A549 (cell line): ENCODE measurements around the gene RBFOX1. TPM values are rescaled to one million over a fixed set of nuclear protein-coding genes. Genes with fewer than 3 reads are reported as not detected.
A peak's percentile ranks its signal among the peaks of the same experiment; 100 is the strongest.

Experiments used
- ATAC-seq, 2 experiments: fragments of 200-7000 bp in 1 of 2; fragments of >200 bp in 1 of 2; cut with Nextera tagmentation in 1 of 2; cut with Tn5 transposase in 1 of 2; 3 replicates each; pipeline versions ENCODE4 v1.8.0 to v1.9.1; 2018 to 2020; ENCODE audit warnings: mild to moderate bottlenecking in 1 of 2, moderate library complexity in 1 of 2
- CTCF ChIA-PET: fragments of 300-600 bp; sonication (Branson Sonifier 250); formaldehyde crosslinking; extraction: SDS; loops from one replicate; lab custom pipeline; 2021; ENCODE audit warnings: antibody characterized with exemption, inconsistent platforms; lab: Yijun Ruan, JAX
- POLR2A ChIA-PET: fragments of 350-600 bp; formaldehyde crosslinking; extraction: SDS; loops from one replicate; lab custom pipeline; 2021; ENCODE audit warnings: antibody characterized with exemption, inconsistent platforms; lab: Yijun Ruan, JAX
- DNase-seq, 2 experiments: peaks; one replicate each; pipeline versions ENCODE4 v3.0.0 to v3.0.0-alpha.2; 2011 to 2016; ENCODE audit warnings: low read depth in 1 of 2, low spot score in 1 of 2
- FAIRE-seq: peaks from 2 replicates; lab custom pipeline; 2011; peaks lifted over from hg19 to GRCh38; lab: Jason Lieb, UNC
- H3K27ac ChIP-seq, 2 experiments: fragments of >200 bp; sonication (Bioruptor Twin); formaldehyde crosslinking; 3 replicates each; pipeline ENCODE4 v1.5.1; 2016 to 2017
- H3K4me1 ChIP-seq: fragments of >200 bp; sonication (Bioruptor Twin); formaldehyde crosslinking; 3 replicates; pipeline ENCODE4 v1.6.1; 2016
- H3K4me2 ChIP-seq: fragments of >200 bp; sonication (Bioruptor Twin); formaldehyde crosslinking; 3 replicates; pipeline ENCODE4 v1.6.1; 2016
- H3K4me3 ChIP-seq: fragments of >200 bp; sonication (Bioruptor Twin); formaldehyde crosslinking; 3 replicates; pipeline ENCODE4 v1.5.1; 2016
- H3K9me3 ChIP-seq: fragments of >200 bp; sonication (Bioruptor Twin); formaldehyde crosslinking; 3 replicates; pipeline ENCODE4 v1.6.1; 2016
- CBX2 ChIP-seq: fragments of 200-600 bp; sonication (generic); IDR thresholded peaks from 2 replicates; pipeline ENCODE4 v1.6.1; 2016; ENCODE audit warnings: low read depth, mild to moderate bottlenecking, borderline replicate concordance
- CBX8 ChIP-seq: fragments of 200-600 bp; sonication (generic); IDR thresholded peaks from 2 replicates; pipeline ENCODE4 v1.6.1; 2016
- CHD2 ChIP-seq: fragments of 150-350 bp; IDR thresholded peaks from 2 replicates; pipeline ENCODE4 v1.6.1; 2014; ENCODE audit warnings: low read length; ENCODE audit not compliant: partially characterized antibody
- CHD4 ChIP-seq: fragments of 200-600 bp; sonication (generic); IDR thresholded peaks from 2 replicates; pipeline ENCODE4 v1.6.1; 2016; ENCODE audit warnings: antibody characterized with exemption, mild to moderate bottlenecking, borderline replicate concordance
- CTCF ChIP-seq: fragments of >200 bp; sonication (Bioruptor Twin); formaldehyde crosslinking; IDR thresholded peaks from 3 replicates; pipeline ENCODE4 v1.5.1; 2016
- EHF ChIP-seq: fragments of 250-450 bp; sonication (Bioruptor Pico); IDR thresholded peaks from 2 replicates; pipeline ENCODE4 v1.5.0; 2020; ENCODE audit warnings: mild to moderate bottlenecking
- EHMT2 ChIP-seq: fragments of 200-600 bp; sonication (generic); IDR thresholded peaks from 2 replicates; pipeline ENCODE4 v1.6.1; 2016; ENCODE audit warnings: antibody characterized with exemption, low read depth, mild to moderate bottlenecking, moderate library complexity
- ELK1 ChIP-seq: fragments of 150-350 bp; IDR thresholded peaks from 2 replicates; pipeline ENCODE4 v1.6.1; 2014; ENCODE audit warnings: low read depth, mild to moderate bottlenecking, low read length
- FOSB ChIP-seq: fragments of 250-450 bp; sonication (Bioruptor Pico); IDR thresholded peaks from 2 replicates; pipeline ENCODE4 v1.5.0; 2020; ENCODE audit warnings: mild to moderate bottlenecking, moderate library complexity
- HOXA7 ChIP-seq: fragments of 250-450 bp; sonication (Bioruptor Pico); IDR thresholded peaks from 2 replicates; pipeline ENCODE4 v1.5.0; 2020; ENCODE audit warnings: mild to moderate bottlenecking, moderate library complexity
- HOXB5 ChIP-seq: fragments of 250-450 bp; sonication (Bioruptor Pico); IDR thresholded peaks from 2 replicates; pipeline ENCODE4 v1.5.0; 2020; ENCODE audit warnings: mild to moderate bottlenecking, moderate library complexity
- JUNB ChIP-seq: fragments of >200 bp; sonication (Bioruptor Twin); formaldehyde crosslinking; IDR thresholded peaks from 2 replicates; pipeline ENCODE4 v1.6.1; 2016
- MAFK ChIP-seq: fragments of 450-650 bp; IDR thresholded peaks from 2 replicates; pipeline ENCODE4 v1.6.1; 2014; ENCODE audit not compliant: partially characterized antibody
- NFE2L2 ChIP-seq: fragments of 150-350 bp; conservative IDR thresholded peaks from 2 replicates; pipeline ENCODE4 v1.6.1; 2014; ENCODE audit warnings: low read length
- RAD21 ChIP-seq, 2 experiments: fragments of >200 bp in 1 of 2; sonication (Bioruptor Twin) in 1 of 2; formaldehyde crosslinking in 1 of 2; IDR thresholded peaks in 1 of 2; conservative IDR thresholded peaks in 1 of 2; 2 replicates in 1 of 2; 3 replicates in 1 of 2; pipeline ENCODE4 v1.6.1; 2012 to 2018; ENCODE audit warnings: inconsistent platforms in 1 of 2
- USF2 ChIP-seq: fragments of 450-650 bp; IDR thresholded peaks from 2 replicates; pipeline ENCODE4 v1.6.1; 2014; ENCODE audit warnings: antibody characterized with exemption
- ZC3H11A ChIP-seq: fragments of 450-650 bp; IDR thresholded peaks from 2 replicates; pipeline ENCODE4 v1.6.1; 2014; ENCODE audit warnings: antibody characterized with exemption, mild to moderate bottlenecking
- ZFP36 ChIP-seq: fragments of 450-650 bp; IDR thresholded peaks from 2 replicates; pipeline ENCODE4 v1.6.1; 2014; ENCODE audit warnings: borderline replicate concordance; ENCODE audit not compliant: partially characterized antibody
- ZNF302 ChIP-seq: fragments of 250-450 bp; sonication (Bioruptor Pico); IDR thresholded peaks from 2 replicates; pipeline ENCODE4 v1.9.0; 2021; ENCODE audit warnings: inconsistent platforms, mild to moderate bottlenecking, moderate library complexity
- WGBS: methylation state at CpG from one replicate; pipeline ENCODE4 v1.1.6; 2017; ENCODE audit errors: missing lambda C conversion rate; 5-methylcytosine and 5-hydroxymethylcytosine counted together
- polyA plus RNA-seq, 4 experiments: library from polyadenylated mRNA; depleted of rRNA in 3 of 4; stranded (reverse); fragments of >200 nt; fragmentation: RNase III in 1 of 4; extraction: RNeasy Plus Mini Kit Qiagen cat#74134 plus additional on column Dnase treatment in 1 of 4; gene quantifications; 2 replicates in 3 of 4; 3 replicates in 1 of 4; pipeline ENCODE4 v1.2.3, GENCODE V29; 2011 to 2017
- TF ChIP-seq, protein P1 (sequence below): IDR thresholded peaks from 2 replicates; pipeline ENCODE4 v1.6.1; 2012
- TF ChIP-seq, protein P2 (sequence below): fragments of >200 bp; sonication (Bioruptor Twin); formaldehyde crosslinking; IDR thresholded peaks from 3 replicates; pipeline ENCODE4 v1.6.1; 2016

The RBFOX1 gene
- polyA plus RNA-seq, 2 of the 4 experiments (the other 2 are of a cell fraction), result not detected

DNA sequence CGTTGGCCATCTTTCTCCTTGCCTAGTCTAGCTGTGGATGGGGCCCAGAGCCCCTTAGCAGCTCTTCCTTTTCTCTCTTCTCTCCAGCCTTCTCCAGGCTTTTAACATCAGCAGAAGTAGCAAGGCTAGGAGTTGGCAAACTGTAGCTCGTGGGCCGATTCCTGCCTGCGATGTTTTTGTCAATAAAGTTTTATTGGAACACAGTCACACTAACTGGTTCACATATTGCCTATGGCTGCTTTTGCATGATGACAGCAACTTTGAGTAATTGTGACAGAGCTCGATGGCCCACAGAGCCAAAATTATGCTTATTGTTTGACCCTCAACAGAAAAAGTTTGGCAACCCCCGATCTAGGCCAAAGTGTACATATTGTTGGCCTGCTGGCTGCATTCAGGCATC lies 199.9 kb downstream of the RBFOX1 start:
- no peak overlapping the region for H3K4me2 ChIP-seq
- 29% methylated on average over 6 of the region's 6 CpGs for WGBS
- ATAC-seq, result no peak
- FAIRE-seq, result no peak
- CTCF ChIA-PET, result no interaction called here
- H3K4me3 ChIP-seq, result no peak overlapping the region
- H3K27ac ChIP-seq, result no peak overlapping the region
- no peaks in the 10 kb centered on the region for H3K9me3 ChIP-seq
- POLR2A ChIA-PET, result no interaction called here
- no peaks in the 10 kb centered on the region for H3K4me1 ChIP-seq
- no peak for DNase-seq
- TF ChIP-seq EHF (CRISPR knock-in tag) (no peak), NFE2L2 (no peak), CBX2 (no peak), ZC3H11A (no peak), HOXA7 (no peak), CTCF (no peak), RAD21 (conservative IDR thresholded peaks at IDR 0.05 in 1 of 2, IDR thresholded peaks at IDR 0.05 in 1 of 2) (no peak), USF2 (no peak), ZFP36 (no peak)

DNA sequence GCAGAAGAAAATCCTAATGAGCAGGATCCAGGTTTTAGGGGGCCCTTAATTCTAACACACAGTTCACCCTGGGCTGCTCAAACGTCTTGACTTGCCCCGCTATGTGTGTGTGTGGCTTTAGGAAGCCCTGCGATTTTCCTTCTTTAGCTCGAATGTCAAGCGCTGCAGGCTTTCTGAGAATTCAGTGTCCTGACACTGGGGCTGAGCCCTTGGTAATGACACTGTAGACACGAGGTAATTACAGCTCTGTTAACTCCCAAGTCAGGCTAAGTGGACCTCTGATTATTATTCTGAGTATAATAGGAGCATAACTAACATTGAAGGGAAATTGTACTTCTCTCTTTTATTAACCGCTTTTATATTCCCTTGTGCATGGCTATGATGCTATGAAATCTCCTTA lies 202.1 kb downstream of the RBFOX1 start:
- ChIA-PET CTCF (no interaction called here), POLR2A (no interaction called here)
- H3K4me3 ChIP-seq, result no peak overlapping the region
- no peaks in the 10 kb centered on the region for H3K4me1 ChIP-seq
- FAIRE-seq, result no peak
- no peak overlapping the region for H3K27ac ChIP-seq
- DNase-seq, result no peak
- no peak overlapping the region for H3K4me2 ChIP-seq
- H3K9me3 ChIP-seq, result no peaks in the 10 kb centered on the region
- no peak for ATAC-seq
- WGBS, result 4% methylated on average over 7 of the region's 7 CpGs
- no peak for TF ChIP-seq FOSB (CRISPR knock-in tag)
- TF ChIP-seq CBX8, result no peak
- TF ChIP-seq, protein P1, sequence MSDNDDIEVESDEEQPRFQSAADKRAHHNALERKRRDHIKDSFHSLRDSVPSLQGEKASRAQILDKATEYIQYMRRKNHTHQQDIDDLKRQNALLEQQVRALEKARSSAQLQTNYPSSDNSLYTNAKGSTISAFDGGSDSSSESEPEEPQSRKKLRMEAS, result no peak
- TF ChIP-seq EHMT2, result no peak
- no peak for TF ChIP-seq CHD2
- TF ChIP-seq, protein P2, sequence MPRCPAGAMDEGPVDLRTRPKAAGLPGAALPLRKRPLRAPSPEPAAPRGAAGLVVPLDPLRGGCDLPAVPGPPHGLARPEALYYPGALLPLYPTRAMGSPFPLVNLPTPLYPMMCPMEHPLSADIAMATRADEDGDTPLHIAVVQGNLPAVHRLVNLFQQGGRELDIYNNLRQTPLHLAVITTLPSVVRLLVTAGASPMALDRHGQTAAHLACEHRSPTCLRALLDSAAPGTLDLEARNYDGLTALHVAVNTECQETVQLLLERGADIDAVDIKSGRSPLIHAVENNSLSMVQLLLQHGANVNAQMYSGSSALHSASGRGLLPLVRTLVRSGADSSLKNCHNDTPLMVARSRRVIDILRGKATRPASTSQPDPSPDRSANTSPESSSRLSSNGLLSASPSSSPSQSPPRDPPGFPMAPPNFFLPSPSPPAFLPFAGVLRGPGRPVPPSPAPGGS, result no peak
- TF ChIP-seq HOXB5, result no peak
- no peak for TF ChIP-seq JUNB
- no peak for TF ChIP-seq ZNF302
- TF ChIP-seq CHD4, result no peak

DNA sequence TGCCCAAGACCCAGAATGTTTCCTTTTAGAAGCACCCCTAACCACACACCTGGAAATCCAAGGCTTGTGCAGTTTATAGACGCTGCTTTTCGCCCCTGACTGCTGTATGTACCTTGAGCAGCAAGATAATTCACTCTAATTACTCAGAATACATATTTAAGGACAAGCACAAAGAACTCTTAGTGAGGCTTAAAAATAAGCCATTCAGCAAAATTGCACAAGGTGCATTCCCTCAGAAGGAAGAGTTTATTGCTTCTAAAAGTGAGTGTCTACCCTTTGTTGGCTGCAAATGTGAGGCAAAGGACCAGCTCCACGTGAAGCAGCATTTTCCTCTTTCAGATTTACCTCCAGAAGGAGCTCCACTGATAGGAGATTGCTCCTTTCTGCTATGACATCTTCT lies 208.4 kb downstream of the RBFOX1 start:
- no peak overlapping the region for H3K27ac ChIP-seq
- TF ChIP-seq ELK1, result no peak
- TF ChIP-seq MAFK, result peak; percentile 17
- TF ChIP-seq, all 56 proteins: peak for 1
- no peak overlapping the region for H3K4me3 ChIP-seq
- ChIA-PET CTCF (no interaction called here), POLR2A (no interaction called here)
- ATAC-seq (no peak), FAIRE-seq (no peak), DNase-seq (no peak)
- no peaks in the 10 kb centered on the region for H3K4me1 ChIP-seq
- H3K9me3 ChIP-seq, result no peaks in the 10 kb centered on the region
- 4% methylated on average over 3 of the region's 3 CpGs for WGBS
- H3K4me2 ChIP-seq, result no peak overlapping the region
